ENCODE results near the gene PTPRT.

- TF ChIP-seq, protein P1, sequence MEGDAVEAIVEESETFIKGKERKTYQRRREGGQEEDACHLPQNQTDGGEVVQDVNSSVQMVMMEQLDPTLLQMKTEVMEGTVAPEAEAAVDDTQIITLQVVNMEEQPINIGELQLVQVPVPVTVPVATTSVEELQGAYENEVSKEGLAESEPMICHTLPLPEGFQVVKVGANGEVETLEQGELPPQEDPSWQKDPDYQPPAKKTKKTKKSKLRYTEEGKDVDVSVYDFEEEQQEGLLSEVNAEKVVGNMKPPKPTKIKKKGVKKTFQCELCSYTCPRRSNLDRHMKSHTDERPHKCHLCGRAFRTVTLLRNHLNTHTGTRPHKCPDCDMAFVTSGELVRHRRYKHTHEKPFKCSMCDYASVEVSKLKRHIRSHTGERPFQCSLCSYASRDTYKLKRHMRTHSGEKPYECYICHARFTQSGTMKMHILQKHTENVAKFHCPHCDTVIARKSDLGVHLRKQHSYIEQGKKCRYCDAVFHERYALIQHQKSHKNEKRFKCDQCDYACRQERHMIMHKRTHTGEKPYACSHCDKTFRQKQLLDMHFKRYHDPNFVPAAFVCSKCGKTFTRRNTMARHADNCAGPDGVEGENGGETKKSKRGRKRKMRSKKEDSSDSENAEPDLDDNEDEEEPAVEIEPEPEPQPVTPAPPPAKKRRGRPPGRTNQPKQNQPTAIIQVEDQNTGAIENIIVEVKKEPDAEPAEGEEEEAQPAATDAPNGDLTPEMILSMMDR (IDR thresholded peaks at IDR 0.05): no peak
- TF ChIP-seq EP300 (IDR thresholded peaks at IDR 0.05): no peak
Measured at GRCh38 chr20:43043887-43044286, 145.8 kb downstream of the PTPRT start.
